SH-SY5Y (cell line): ENCODE results near the gene TXNIP.

Experiments used
- GATA2 ChIP-seq: IDR thresholded peaks from 2 replicates; pipeline ENCODE4 v1.6.1; 2011; ENCODE audit warnings: mild to moderate bottlenecking, low read depth, low read length
- GATA3 ChIP-seq: IDR thresholded peaks from 2 replicates; pipeline ENCODE4 v1.6.1; 2011; ENCODE audit warnings: low read depth, mild to moderate bottlenecking, low read length, moderate library complexity

DNA sequence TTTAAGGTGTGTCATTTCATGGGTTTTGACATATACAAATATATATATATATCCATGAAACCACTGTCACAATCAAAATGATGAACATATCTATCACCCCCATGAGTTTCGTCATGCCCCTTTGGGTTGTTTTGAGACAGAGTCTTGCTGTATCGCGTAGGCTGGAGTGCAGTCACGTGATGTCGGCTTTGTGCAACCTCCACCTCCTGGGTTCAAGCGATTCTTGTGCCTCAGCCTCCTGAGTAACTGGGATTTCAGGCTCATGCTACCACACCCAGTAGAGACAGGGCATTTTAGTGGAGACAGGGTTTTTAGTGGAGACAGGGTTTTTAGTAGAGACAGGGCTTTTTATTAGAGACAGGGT lies 17.2 kb upstream of the TXNIP start:
- TF ChIP-seq GATA2 (no peak), GATA3 (no peak)
